ENCODE measurements around the gene GIGYF1. TPM values are rescaled to one million over a fixed set of nuclear protein-coding genes. Genes with fewer than 3 reads are reported as not detected.

GIGYF1 gene
- total and polyA plus RNA-seq, 2 of the 8 experiments (the other 6 are each of a cell fraction or from before 2014, with no cell fraction given) = 24.1 to 99.3 TPM

- FAIRE-seq (no peak), DNase-seq (ENCODE audit: low read depth in 1 of 2, low spot score in 2 of 2) (no peak)
- no peak overlapping the region for H2BK20ac ChIP-seq (ENCODE audit: low read length)
- CTCF ChIA-PET (ENCODE audit: partially characterized antibody) = interaction anchor here (2.3 to 20.7 kb wide), 2 partner anchors 10 to 22 kb away, joined by 7 to 254 read pairs; partner anchors contain the start of gene POP7
- H3K14ac ChIP-seq (ENCODE audit: insufficient read length) = no peak overlapping the region
- H2AFZ ChIP-seq (ENCODE audit: low read length) = no peak overlapping the region
- H4K5ac ChIP-seq (ENCODE audit: insufficient read length, low read depth, low read length) = no peak overlapping the region
- H3K4me2 ChIP-seq (ENCODE audit: insufficient read depth in 1 of 2, low read depth in 2 of 2, low read length in 2 of 2) = no peak overlapping the region
- no peak overlapping the region for H3K27ac ChIP-seq (ENCODE audit: low read depth, low read length)
- no peak overlapping the region for H3K9ac ChIP-seq (replicated peaks in 1 of 4; ENCODE audit: extremely low read depth in 1 of 4, low read depth in 3 of 4, low read length in 3 of 4)
- H3K23me2 ChIP-seq (ENCODE audit: low read depth, low read length) = peaks cover under 1% of the 10 kb centered on the region
- no peak overlapping the region for H2BK15ac ChIP-seq (ENCODE audit: low read length)
- H2BK120ac ChIP-seq (replicated peaks; ENCODE audit: low read depth, low read length) = no peak overlapping the region
- no peak overlapping the region for H3K23ac ChIP-seq (ENCODE audit: insufficient read length)
- POLR2A ChIA-PET (ENCODE audit: partially characterized antibody) = interaction anchor here (1.7 to 14.3 kb wide), 3 partner anchors 8 to 22 kb away, joined by 4 to 257 read pairs (median 4); no protein-coding TSS in a partner anchor
- H3K4ac ChIP-seq (replicated peaks; ENCODE audit: insufficient read length, low read depth, low read length) = no peak overlapping the region
- no peak overlapping the region for H4K91ac ChIP-seq (replicated peaks; ENCODE audit: insufficient read length, low read length)
- H3K9me3 ChIP-seq (ENCODE audit: insufficient read depth in 2 of 2, low read depth in 1 of 2, low read length in 1 of 2) = no peaks in the 10 kb centered on the region
- H3K36me3 ChIP-seq (ENCODE audit: control insufficient read depth in 2 of 4, insufficient read depth in 4 of 4, low read length in 3 of 4) = peaks cover 41 to 76% (median 64%) of the 10 kb centered on the region in 4 experiments
- H2AK5ac ChIP-seq (ENCODE audit: low read depth, low read length) = no peak overlapping the region
- H4K20me1 ChIP-seq (replicated peaks in 1 of 2; ENCODE audit: control insufficient read depth in 1 of 2, insufficient read depth in 2 of 2, low read length in 2 of 2) = peaks cover 27 to 54% of the 10 kb centered on the region in 2 experiments
- peaks cover 12% of the 10 kb centered on the region for H3K79me1 ChIP-seq (ENCODE audit: low read depth, low read length)
- no peaks in the 10 kb centered on the region for H3K27me3 ChIP-seq (replicated peaks in 1 of 4; ENCODE audit: control insufficient read depth in 3 of 4, extremely low read depth in 1 of 4, insufficient read depth in 3 of 4, low read length in 3 of 4)
- WGBS, 2 experiments (ENCODE audit: extremely low coverage in 1 of 2, insufficient coverage in 1 of 2, insufficient read length in 1 of 2, insufficient replicate concordance in 2 of 2, low coverage in 1 of 2, low lambda C conversion rate in 2 of 2, missing lambda C conversion rate in 1 of 2) = 98% methylated on average over 17 of the region's 17 CpGs; no CpG with 5 or more reads in 1 of the 2 experiments
- H2BK5ac ChIP-seq (ENCODE audit: low read depth, low read length) = no peak overlapping the region; the same call in 1 of the 2 replicates
- no peak overlapping the region for H2BK12ac ChIP-seq (ENCODE audit: low read depth, low read length)
- no peak overlapping the region for H3K18ac ChIP-seq (ENCODE audit: extremely low read depth, low read length)
- H3K56ac ChIP-seq (replicated peaks; ENCODE audit: insufficient read length, low read depth, low read length) = no peak overlapping the region
- peaks cover 11 to 46% of the 10 kb centered on the region in 2 experiments for H3K79me2 ChIP-seq (ENCODE audit: control insufficient read depth in 1 of 2, insufficient read depth in 2 of 2, low read length in 2 of 2)
- peak overlapping the region; percentile 90; the same call in 1 of the 2 replicates for H4K8ac ChIP-seq (ENCODE audit: extremely low read depth, insufficient read depth, low read length)
- peaks cover 0 to 7% (median 4%) of the 10 kb centered on the region in 4 experiments; a peak in 6 of 7 replicates for H3K4me1 ChIP-seq (replicated peaks in 1 of 4; ENCODE audit: control insufficient read depth in 3 of 4, insufficient read depth in 4 of 4, low read length in 3 of 4)
- H3K4me3 ChIP-seq (ENCODE audit: extremely low read depth in 1 of 4, insufficient read depth in 2 of 4, low read depth in 3 of 4, low read length in 4 of 4) = no peak overlapping the region
- TF ChIP-seq BCL11A (IDR thresholded peaks at IDR 0.05; ENCODE audit: low read depth in 2 of 2, low read length in 2 of 2) = no peak
- TF ChIP-seq TAF1 (IDR thresholded peaks at IDR 0.05; ENCODE audit: low read depth, low read length) = no peak
- no peak for TF ChIP-seq SRF (IDR thresholded peaks at IDR 0.05; ENCODE audit: low read depth, low read length)
- TF ChIP-seq KDM1A (IDR thresholded peaks at IDR 0.05; ENCODE audit: borderline replicate concordance, low read length) = no peak
- no peak for TF ChIP-seq MAX (IDR thresholded peaks at IDR 0.05)
These were observed 7.2 kb downstream of the GIGYF1 start for GRCh38 chr7:100686822-100687211.

Measured in H1 (cell line).